ENCODE data around the gene C8A. TPM values are rescaled to one million over a fixed set of nuclear protein-coding genes. Genes with fewer than 3 reads are reported as not detected.

C8A gene
- total RNA-seq, 1 donor from 2014 or later = 0.21 TPM

- H3K4me1 ChIP-seq = no peaks in the 10 kb centered on the region
- H3K4me3 ChIP-seq = no peak overlapping the region
- H3K27ac ChIP-seq = no peak overlapping the region
- no peak for DNase-seq (ENCODE audit: low spot score in 2 of 2)
- no peaks in the 10 kb centered on the region for H3K36me3 ChIP-seq
- no peaks in the 10 kb centered on the region for H3K27me3 ChIP-seq
- TF ChIP-seq, protein P1, sequence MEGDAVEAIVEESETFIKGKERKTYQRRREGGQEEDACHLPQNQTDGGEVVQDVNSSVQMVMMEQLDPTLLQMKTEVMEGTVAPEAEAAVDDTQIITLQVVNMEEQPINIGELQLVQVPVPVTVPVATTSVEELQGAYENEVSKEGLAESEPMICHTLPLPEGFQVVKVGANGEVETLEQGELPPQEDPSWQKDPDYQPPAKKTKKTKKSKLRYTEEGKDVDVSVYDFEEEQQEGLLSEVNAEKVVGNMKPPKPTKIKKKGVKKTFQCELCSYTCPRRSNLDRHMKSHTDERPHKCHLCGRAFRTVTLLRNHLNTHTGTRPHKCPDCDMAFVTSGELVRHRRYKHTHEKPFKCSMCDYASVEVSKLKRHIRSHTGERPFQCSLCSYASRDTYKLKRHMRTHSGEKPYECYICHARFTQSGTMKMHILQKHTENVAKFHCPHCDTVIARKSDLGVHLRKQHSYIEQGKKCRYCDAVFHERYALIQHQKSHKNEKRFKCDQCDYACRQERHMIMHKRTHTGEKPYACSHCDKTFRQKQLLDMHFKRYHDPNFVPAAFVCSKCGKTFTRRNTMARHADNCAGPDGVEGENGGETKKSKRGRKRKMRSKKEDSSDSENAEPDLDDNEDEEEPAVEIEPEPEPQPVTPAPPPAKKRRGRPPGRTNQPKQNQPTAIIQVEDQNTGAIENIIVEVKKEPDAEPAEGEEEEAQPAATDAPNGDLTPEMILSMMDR (IDR thresholded peaks at IDR 0.05) = no peak
- intact Hi-C loops (cut with DNase I) = no loop called here
- no peaks in the 10 kb centered on the region for H3K9me3 ChIP-seq
These were observed 103.9 kb downstream of the C8A start for GRCh38 chr1:56958526-56958925.

DNA sequence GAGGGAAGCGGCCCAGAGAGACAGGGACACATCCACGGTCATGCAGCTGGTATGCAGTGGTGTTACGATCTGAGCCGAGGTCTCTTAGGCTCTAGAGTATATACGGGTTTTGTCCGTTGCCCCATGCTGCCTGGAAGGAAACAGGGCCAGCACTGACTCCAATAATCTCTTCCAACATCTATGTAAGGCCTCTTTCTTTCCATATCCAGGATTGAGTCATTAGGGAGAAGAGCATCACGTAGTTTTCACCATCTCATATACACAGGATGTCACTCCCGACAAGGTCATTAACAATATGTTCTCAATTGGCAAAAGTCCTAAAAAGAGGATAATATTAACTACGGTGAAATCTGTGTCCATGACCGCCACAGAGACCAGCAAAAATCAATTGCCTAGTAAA is 106.8 kb downstream of the C8A start:
- Histone ChIP-seq H3K9me3 (no peaks in the 10 kb centered on the region), H3K27me3 (no peaks in the 10 kb centered on the region), H3K27ac (no peak overlapping the region), H3K4me1 (no peaks in the 10 kb centered on the region), H3K36me3 (no peaks in the 10 kb centered on the region), H3K4me3 (no peak overlapping the region)
- DNase-seq (ENCODE audit: low spot score in 2 of 2) = no peak
- intact Hi-C loops (cut with DNase I) = no loop called here
- TF ChIP-seq, protein P1 (IDR thresholded peaks at IDR 0.05) = no peak

DNA sequence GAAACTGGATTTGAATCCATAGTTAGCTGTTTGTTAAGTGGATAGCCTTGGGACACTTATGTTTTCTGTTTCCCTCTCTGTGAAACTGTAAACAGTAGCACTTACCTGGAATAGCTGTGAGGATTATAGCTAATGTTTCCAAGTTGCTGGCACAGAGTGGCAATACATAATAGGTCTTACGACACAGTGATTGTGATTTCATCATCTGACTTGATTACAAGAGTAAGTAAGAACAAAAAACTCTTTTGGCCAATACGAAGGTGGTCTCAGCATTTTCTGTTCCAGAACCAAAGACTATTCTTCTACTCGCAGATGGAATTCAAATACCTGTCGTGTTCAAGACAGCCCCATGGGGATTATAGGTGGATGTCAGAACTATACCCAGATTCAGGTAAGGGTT is 109.1 kb downstream of the C8A start:
- H3K4me3 ChIP-seq = no peak overlapping the region
- no peak overlapping the region for H3K27ac ChIP-seq
- H3K9me3 ChIP-seq = no peaks in the 10 kb centered on the region
- H3K4me1 ChIP-seq = no peaks in the 10 kb centered on the region
- DNase-seq (ENCODE audit: low spot score in 2 of 2) = no peak
- intact Hi-C loops (cut with DNase I) = no loop called here
- no peaks in the 10 kb centered on the region for H3K36me3 ChIP-seq
- TF ChIP-seq, protein P1 (IDR thresholded peaks at IDR 0.05) = no peak
- no peaks in the 10 kb centered on the region for H3K27me3 ChIP-seq

DNA sequence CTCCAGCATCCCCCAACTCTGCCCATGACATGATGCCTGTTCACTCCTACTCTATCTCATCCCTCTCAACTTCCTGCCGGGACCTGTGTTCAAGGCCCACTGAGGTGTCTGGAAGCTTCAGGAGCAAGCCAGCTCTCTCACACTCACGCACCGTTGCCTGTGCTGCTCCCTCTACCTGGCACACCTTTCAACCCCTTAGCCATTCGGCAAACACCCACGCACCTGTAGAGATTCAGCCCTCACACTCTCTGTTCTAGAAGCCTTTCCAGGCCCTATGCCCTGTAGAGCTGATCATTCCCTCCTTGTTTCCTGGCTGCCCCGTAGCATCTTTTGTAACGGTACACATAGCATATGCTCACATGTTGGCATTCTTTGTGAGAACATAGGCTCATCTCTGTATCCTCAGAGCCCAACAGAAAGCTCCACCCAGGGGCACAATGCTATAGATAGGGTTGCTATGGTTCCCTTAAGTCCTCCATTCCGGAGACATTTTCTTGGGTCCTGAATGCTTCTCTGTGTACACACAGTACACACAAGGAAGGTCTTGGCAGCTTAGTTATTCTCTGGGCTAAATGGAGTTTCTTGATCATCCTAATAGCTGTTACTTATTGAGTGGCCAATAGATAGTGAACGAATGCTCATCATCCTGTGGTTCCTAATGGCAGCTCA is 109.9 kb downstream of the C8A start:
- no peak overlapping the region for H3K27ac ChIP-seq
- no peak for DNase-seq (ENCODE audit: low spot score in 2 of 2)
- no peaks in the 10 kb centered on the region for H3K9me3 ChIP-seq
- TF ChIP-seq, protein P1 (IDR thresholded peaks at IDR 0.05) = no peak
- intact Hi-C loops (cut with DNase I) = no loop called here
- H3K4me3 ChIP-seq = no peak overlapping the region
- no peaks in the 10 kb centered on the region for H3K27me3 ChIP-seq
- no peaks in the 10 kb centered on the region for H3K36me3 ChIP-seq
- H3K4me1 ChIP-seq = no peaks in the 10 kb centered on the region

GRCh38 chr1:56965191-56965590 is 110.6 kb downstream of the C8A start:
- intact Hi-C loops (cut with DNase I) = no loop called here
- no peak overlapping the region for H3K27ac ChIP-seq
- H3K4me1 ChIP-seq = no peaks in the 10 kb centered on the region
- H3K27me3 ChIP-seq = no peaks in the 10 kb centered on the region
- TF ChIP-seq, protein P1 (IDR thresholded peaks at IDR 0.05) = no peak
- DNase-seq (ENCODE audit: low spot score in 2 of 2) = no peak
- no peaks in the 10 kb centered on the region for H3K9me3 ChIP-seq
- H3K4me3 ChIP-seq = no peak overlapping the region
- H3K36me3 ChIP-seq = no peaks in the 10 kb centered on the region
